Measurements from ENCODE around the gene GPR160.

- no peak for TF ChIP-seq CTCF (IDR thresholded peaks at IDR 0.05)
- TF ChIP-seq POLR2A (IDR thresholded peaks at IDR 0.05): no peak
Measured at GRCh38 chr3:170003881-170004356, 33.9 kb upstream of the GPR160 start.

Data from lower leg skin (tissue), 3 donors.